Fibroblast of mammary gland (primary cell): ENCODE data around the gene PGS1.

Experiments
- DNase-seq: peaks from one replicate; pipeline ENCODE4 v3.0.0-alpha.2; 2010; ENCODE audit warnings: low read depth
- H3K4me3 ChIP-seq: 2 replicates; pipeline ENCODE4 v1.5.1; 2011; ENCODE audit warnings: low read depth, mild to moderate bottlenecking, low read length, moderate library complexity; ENCODE audit not compliant: control insufficient read depth
- CTCF ChIP-seq: conservative IDR thresholded peaks from 2 replicates; pipeline ENCODE4 v1.5.1; 2011; ENCODE audit warnings: low read depth, low read length, inconsistent platforms; ENCODE audit not compliant: control insufficient read depth, insufficient read depth

PGS1 gene

GRCh38 chr17:78365561-78366108 is 12.8 kb upstream of the PGS1 start:
- no peak overlapping the region for H3K4me3 ChIP-seq
- DNase-seq, result no peak
- TF ChIP-seq CTCF, result no peak

- TF ChIP-seq CTCF, result no peak
- no peak overlapping the region for H3K4me3 ChIP-seq
- DNase-seq, result no peak
Measured at GRCh38 chr17:78366109-78366848, 12.2 kb upstream of the PGS1 start.

DNA sequence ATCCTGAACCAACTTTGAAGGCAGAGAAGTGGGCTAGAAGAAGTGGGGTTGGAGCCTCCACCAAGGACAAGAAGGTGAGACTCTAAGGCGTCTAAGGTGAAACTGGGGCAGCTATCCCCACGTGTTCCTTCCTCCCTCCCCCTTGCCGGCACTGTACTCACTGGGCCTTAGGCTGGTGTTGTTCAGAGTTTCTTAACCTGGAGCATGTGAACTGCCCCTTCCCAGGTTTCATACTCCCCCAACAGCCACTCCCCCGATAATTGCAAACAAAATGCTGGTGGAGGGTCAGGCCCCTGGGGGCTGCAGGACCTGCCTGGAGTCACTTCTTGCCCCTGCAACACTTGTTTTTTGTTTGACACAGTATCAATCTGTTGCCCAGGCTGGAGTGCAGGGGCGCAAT is 11.3 kb upstream of the PGS1 start:
- DNase-seq, result no peak
- TF ChIP-seq CTCF, result no peak
- no peak overlapping the region for H3K4me3 ChIP-seq

DNA sequence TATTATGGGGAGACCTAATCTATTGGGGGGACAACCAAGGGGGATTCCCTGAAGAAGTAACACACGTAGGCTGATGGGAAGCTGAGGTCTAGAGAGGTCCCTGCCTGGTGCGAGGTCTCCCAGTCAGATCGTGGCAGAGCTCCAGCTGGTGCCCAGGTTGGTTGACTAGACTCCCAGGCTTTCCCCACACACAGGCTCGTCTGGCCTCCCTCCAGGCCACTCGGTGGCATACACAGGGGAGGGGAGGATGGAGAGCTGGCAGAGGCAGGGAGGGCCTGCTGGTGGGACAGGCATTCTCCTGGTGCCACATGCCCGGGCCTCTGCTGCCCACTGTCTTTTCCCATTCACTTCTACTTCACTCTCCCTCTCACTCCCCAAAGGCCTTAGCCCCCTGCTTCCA is 10.1 kb upstream of the PGS1 start:
- no peak overlapping the region for H3K4me3 ChIP-seq
- no peak for DNase-seq
- no peak for TF ChIP-seq CTCF

DNA sequence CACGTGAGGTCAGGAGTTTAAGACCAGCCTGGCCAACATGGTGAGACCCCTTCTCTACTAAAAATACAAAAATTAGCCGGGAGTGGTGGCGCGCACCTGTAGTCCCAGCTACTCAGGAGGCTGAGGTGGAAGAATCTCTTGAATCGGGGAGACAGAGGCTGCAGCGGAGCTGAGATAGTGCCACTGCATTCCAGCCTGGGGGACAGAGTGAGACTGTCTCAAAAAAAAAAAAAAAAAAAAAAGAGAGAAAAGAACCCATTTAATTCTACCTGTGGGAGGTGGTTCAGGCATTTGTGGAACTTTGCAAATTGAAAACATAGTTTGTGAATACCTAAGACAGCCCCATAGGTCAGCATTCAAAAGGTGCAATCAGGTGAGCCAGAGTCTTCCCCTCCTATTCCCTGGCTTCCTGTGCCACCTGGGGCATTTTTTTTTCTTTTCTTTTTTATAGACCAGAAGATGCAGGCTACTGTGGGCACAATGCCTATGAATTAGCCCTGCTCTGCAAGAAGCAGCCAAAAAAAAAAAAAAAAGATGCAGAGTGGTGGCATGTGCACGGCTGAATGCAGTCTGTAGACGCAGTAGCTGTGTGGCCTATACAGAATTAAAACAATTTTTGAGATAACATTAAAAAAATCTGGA is 9.5 kb upstream of the PGS1 start:
- no peak overlapping the region for H3K4me3 ChIP-seq
- no peak for DNase-seq
- no peak for TF ChIP-seq CTCF

- no peak overlapping the region for H3K4me3 ChIP-seq
- TF ChIP-seq CTCF, result no peak
- DNase-seq, result no peak
Measured at GRCh38 chr17:78369791-78370381, 8.6 kb upstream of the PGS1 start.
